GM23338 (cell line): ENCODE measurements around the gene AGBL4. TPM values are rescaled to one million over a fixed set of nuclear protein-coding genes. Genes with fewer than 3 reads are reported as not detected.
A peak's percentile ranks its signal among the peaks of the same experiment; 100 is the strongest.

ENCODE experiments used
- ATAC-seq: fragments of 200-7000 bp; cut with Tn5 transposase; 3 replicates; pipeline ENCODE4 v1.9.1; 2020
- DNase-seq: peaks from one replicate; pipeline ENCODE4 v3.0.0-alpha.2; 2015; ENCODE audit warnings: low spot score
- H2AFZ ChIP-seq: fragments of 200-600 bp; sonication (generic); 2 replicates; pipeline ENCODE4 v1.8.0; 2016; ENCODE audit warnings: antibody characterized with exemption, mild to moderate bottlenecking, moderate library complexity
- H3F3A ChIP-seq: fragments of 200-600 bp; sonication (generic); replicated peaks from 2 replicates; pipeline ENCODE4 v1.8.0; 2017; ENCODE audit warnings: antibody characterized with exemption, mixed run types, low read depth
- H3K27ac ChIP-seq: fragments of 200-600 bp; sonication (generic); 2 replicates; pipeline ENCODE4 v1.6.1; 2016; ENCODE audit warnings: low read depth
- H3K27me3 ChIP-seq: fragments of 200-600 bp; sonication (generic); 2 replicates; pipeline ENCODE4 v1.8.0; 2016; ENCODE audit warnings: mild to moderate bottlenecking, mixed run types, moderate library complexity; ENCODE audit not compliant: insufficient read depth
- H3K36me3 ChIP-seq: fragments of 200-600 bp; sonication (generic); 2 replicates; pipeline ENCODE4 v1.8.0; 2016; ENCODE audit warnings: mild to moderate bottlenecking; ENCODE audit not compliant: insufficient read depth
- H3K4me1 ChIP-seq: fragments of 200-600 bp; sonication (generic); 2 replicates; pipeline ENCODE4 v1.8.0; 2016; ENCODE audit warnings: mild to moderate bottlenecking, moderate library complexity; ENCODE audit not compliant: insufficient read depth
- H3K4me2 ChIP-seq: fragments of 200-600 bp; sonication (generic); 2 replicates; pipeline ENCODE4 v1.7.1; 2017; ENCODE audit warnings: mixed run types
- H3K4me3 ChIP-seq: fragments of 200-600 bp; sonication (generic); 2 replicates; pipeline ENCODE4 v1.6.1; 2016; ENCODE audit warnings: mixed run types
- H3K79me2 ChIP-seq: fragments of 200-600 bp; sonication (generic); replicated peaks from 2 replicates; pipeline ENCODE4 v1.8.0; 2017; ENCODE audit warnings: mild to moderate bottlenecking; ENCODE audit not compliant: insufficient read depth
- H3K9me2 ChIP-seq: fragments of 200-600 bp; sonication (generic); 2 replicates; pipeline ENCODE4 v1.8.0; 2017; ENCODE audit not compliant: insufficient read depth
- H4K20me1 ChIP-seq: fragments of 200-600 bp; sonication (generic); replicated peaks from 2 replicates; pipeline ENCODE4 v1.8.0; 2017; ENCODE audit warnings: mild to moderate bottlenecking; ENCODE audit not compliant: insufficient read depth
- H3K27ac Mint-ChIP-seq: 2 replicates; pipeline ENCODE4 v1.8.0; 2020; ENCODE audit warnings: inconsistent platforms, mild to moderate bottlenecking, moderate library complexity, mixed read lengths
- H3K27me3 Mint-ChIP-seq: 3 replicates; pipeline ENCODE4 v1.8.0; 2022; ENCODE audit warnings: low read depth, mild to moderate bottlenecking, moderate library complexity, mixed read lengths, inconsistent platforms; ENCODE audit not compliant: insufficient read depth, poor library complexity
- H3K36me3 Mint-ChIP-seq: 3 replicates; pipeline ENCODE4 v1.8.0; 2021; ENCODE audit warnings: low read depth, mild to moderate bottlenecking, inconsistent platforms, moderate library complexity, mixed read lengths
- H3K4me1 Mint-ChIP-seq: 3 replicates; pipeline ENCODE4 v1.8.0; 2020; ENCODE audit warnings: mild to moderate bottlenecking, inconsistent platforms, mixed read lengths
- H3K4me3 Mint-ChIP-seq: 3 replicates; pipeline ENCODE4 v1.8.0; 2021; ENCODE audit warnings: moderate library complexity, mild to moderate bottlenecking, inconsistent platforms, mixed read lengths
- H3K9me3 Mint-ChIP-seq: 3 replicates; pipeline ENCODE4 v1.8.0; 2020; ENCODE audit warnings: moderate library complexity, mild to moderate bottlenecking, inconsistent platforms, mixed read lengths
- CREB1 ChIP-seq: fragments of 250-450 bp; sonication (Bioruptor Pico); IDR thresholded peaks from 2 replicates; pipeline ENCODE4 v1.5.0; 2020; ENCODE audit warnings: low read depth, mild to moderate bottlenecking, moderate library complexity
- CTCF ChIP-seq, 2 experiments: fragments of 200-600 bp in 1 of 2; sonication (generic) in 1 of 2; conservative IDR thresholded peaks; 2 replicates each; pipeline versions ENCODE4 v1.5.1 to v1.6.1; 2016 to 2017; ENCODE audit warnings: antibody characterized with exemption in 2 of 2, low read depth in 2 of 2, mild to moderate bottlenecking in 2 of 2, moderate library complexity in 1 of 2
- EZH2phosphoT487 ChIP-seq: fragments of 200-600 bp; sonication (generic); IDR thresholded peaks from one replicate; pipeline ENCODE4 v1.8.1; 2018; ENCODE audit warnings: antibody characterized with exemption; ENCODE audit not compliant: unreplicated experiment
- JUNB ChIP-seq: IDR thresholded peaks from one replicate; pipeline ENCODE4 v1.6.1; 2016; ENCODE audit warnings: antibody characterized with exemption; ENCODE audit not compliant: unreplicated experiment
- REST ChIP-seq: IDR thresholded peaks from one replicate; pipeline ENCODE4 v1.6.1; 2018; ENCODE audit warnings: antibody characterized with exemption; ENCODE audit not compliant: unreplicated experiment
- ZNF114 ChIP-seq: fragments of 250-450 bp; sonication (Bioruptor Pico); IDR thresholded peaks from 2 replicates; pipeline ENCODE4 v1.5.0; 2020; ENCODE audit warnings: mild to moderate bottlenecking, moderate library complexity
- ZNF331 ChIP-seq: fragments of 250-450 bp; sonication (Bioruptor Pico); IDR thresholded peaks from 2 replicates; pipeline ENCODE4 v1.5.0; 2020; ENCODE audit warnings: low read depth, mild to moderate bottlenecking, moderate library complexity
- ZNF462 ChIP-seq: fragments of 250-450 bp; sonication (Bioruptor Pico); IDR thresholded peaks from 2 replicates; pipeline ENCODE4 v1.5.0; 2020; ENCODE audit warnings: mild to moderate bottlenecking, moderate library complexity
- polyA plus RNA-seq: library from polyadenylated mRNA; unstranded; fragments of >200 nt; fragmentation: Nextera tagmentation; extraction: Ambion mirVana; gene quantifications from 2 replicates; pipeline ENCODE4 v1.2.1, GENCODE V29; 2016
- total RNA-seq: library from RNA; depleted of rRNA; stranded (reverse); fragments of >200 nt; shearing (Covaris generic); gene quantifications from 2 replicates; pipeline ENCODE4 v1.2.3, GENCODE V29; 2014

The AGBL4 gene
- total and polyA plus RNA-seq, 2 experiments from 2014 or later = 0.91 to 1.5 TPM

- H3K4me1 Mint-ChIP-seq = no peaks in the 10 kb centered on the region
Measured at GRCh38 chr1:49045371-49045770, 978.4 kb downstream of the AGBL4 start.

GRCh38 chr1:49036700-49037099 lies 987.1 kb downstream of the AGBL4 start:
- H3K9me3 Mint-ChIP-seq = peaks cover 86% of the 10 kb centered on the region
- Histone ChIP-seq H3K27ac (no peak overlapping the region), H3K27me3 (no peaks in the 10 kb centered on the region), H3K4me2 (no peak overlapping the region), H3F3A (no peaks in the 10 kb centered on the region), H4K20me1 (no peaks in the 10 kb centered on the region), H3K4me1 (no peaks in the 10 kb centered on the region), H3K9me2 (0 out of 2 replicates have a peak, but pooled peaks cover 5% of the 10 kb centered on the region), H2AFZ (no peak overlapping the region), H3K36me3 (no peaks in the 10 kb centered on the region), H3K4me3 (no peak overlapping the region), H3K79me2 (no peaks in the 10 kb centered on the region)
- 0 out of 3 replicates have a peak, but pooled peaks cover 3% of the 10 kb centered on the region for H3K36me3 Mint-ChIP-seq
- no peaks in the 10 kb centered on the region for H3K4me1 Mint-ChIP-seq
- no peaks in the 10 kb centered on the region for H3K27me3 Mint-ChIP-seq
- no peak overlapping the region for H3K27ac Mint-ChIP-seq
- peak; percentile 74 for ATAC-seq
- DNase-seq = peak; percentile 67
- no peak overlapping the region for H3K4me3 Mint-ChIP-seq
- no peak for TF ChIP-seq JUNB
- no peak for TF ChIP-seq CREB1 (CRISPR knock-in tag)
- TF ChIP-seq ZNF114 = no peak
- peak; percentile 49 to 66 for TF ChIP-seq CTCF (conservative IDR thresholded peaks at IDR 0.05; ENCODE audit: low read depth in 2 of 2)
- no peak for TF ChIP-seq REST
- TF ChIP-seq EZH2phosphoT487 = no peak
- no peak for TF ChIP-seq ZNF331 (CRISPR knock-in tag)
- no peak for TF ChIP-seq ZNF462 (CRISPR knock-in tag)

More at GRCh38 chr1:49045371-49045770, 978.4 kb downstream of the AGBL4 start:
- no peaks in the 10 kb centered on the region for H3F3A ChIP-seq
- no peaks in the 10 kb centered on the region for H3K36me3 ChIP-seq
- no peak overlapping the region for H3K27ac ChIP-seq
- TF ChIP-seq EZH2phosphoT487 = no peak
- H3K4me3 ChIP-seq = no peak overlapping the region
- no peaks in the 10 kb centered on the region for H3K9me2 ChIP-seq
- Mint-ChIP-seq H3K36me3 (peaks cover 8% of the 10 kb centered on the region; the same call in 2 of the 3 replicates), H3K27ac (no peak overlapping the region), H3K4me3 (no peak overlapping the region), H3K9me3 (peaks cover 83% of the 10 kb centered on the region), H3K27me3 (no peaks in the 10 kb centered on the region)
- DNase-seq (no peak), ATAC-seq (no peak)
- H3K27me3 ChIP-seq = no peaks in the 10 kb centered on the region
- H3K4me2 ChIP-seq = no peak overlapping the region
- H3K4me1 ChIP-seq = no peaks in the 10 kb centered on the region
- H3K79me2 ChIP-seq = no peaks in the 10 kb centered on the region
- H4K20me1 ChIP-seq = no peaks in the 10 kb centered on the region
- no peak overlapping the region for H2AFZ ChIP-seq
